Mesenchymal stem cell (in vitro differentiated cells and primary cell): ENCODE measurements around the gene MPP3.

Experiments used
- DNase-seq: peaks from one replicate; pipeline ENCODE4 v3.0.0-alpha.2; 2013
- H2AFZ ChIP-seq: one replicate; pipeline ENCODE4 v1.6.1; 2013; ENCODE audit warnings: low read depth, mild to moderate bottlenecking, control low read depth, inconsistent platforms, low read length, moderate library complexity
- H2AK5ac ChIP-seq: 2 replicates; pipeline ENCODE4 v1.6.1; 2013; ENCODE audit warnings: low read length, moderate library complexity, mild to moderate bottlenecking, inconsistent platforms; ENCODE audit not compliant: severe bottlenecking
- H2BK120ac ChIP-seq: one replicate; pipeline ENCODE4 v1.6.1; 2013; ENCODE audit warnings: low read depth, mild to moderate bottlenecking, inconsistent platforms, low read length, moderate library complexity
- H2BK12ac ChIP-seq, 2 experiments: one replicate each; pipeline ENCODE4 v1.6.1; 2013; ENCODE audit warnings: inconsistent platforms in 2 of 2, low read length in 2 of 2, mild to moderate bottlenecking in 2 of 2, moderate library complexity in 2 of 2, control low read depth in 1 of 2
- H2BK15ac ChIP-seq: one replicate; pipeline ENCODE4 v1.6.1; 2013; ENCODE audit warnings: mild to moderate bottlenecking, low read depth, inconsistent platforms; ENCODE audit not compliant: poor library complexity, severe bottlenecking
- H2BK5ac ChIP-seq: 2 replicates; pipeline ENCODE4 v1.6.1; 2013; ENCODE audit warnings: low read depth, mild to moderate bottlenecking, low read length, control low read depth, inconsistent platforms; ENCODE audit not compliant: poor library complexity, severe bottlenecking
- H3K14ac ChIP-seq, 2 experiments: one replicate each; pipeline ENCODE4 v1.6.1; 2013; ENCODE audit warnings: inconsistent platforms in 2 of 2, low read length in 2 of 2, control low read depth in 1 of 2, mild to moderate bottlenecking in 1 of 2, moderate library complexity in 1 of 2
- H3K18ac ChIP-seq, 2 experiments: one replicate each; pipeline ENCODE4 v1.6.1; 2013; ENCODE audit warnings: inconsistent platforms in 2 of 2, low read length in 2 of 2, control low read depth in 1 of 2, low read depth in 1 of 2, mild to moderate bottlenecking in 1 of 2
- H3K23ac ChIP-seq, 2 experiments: one replicate each; pipeline ENCODE4 v1.6.1; 2013; ENCODE audit warnings: inconsistent platforms in 2 of 2, low read length in 2 of 2, mild to moderate bottlenecking in 2 of 2, moderate library complexity in 2 of 2, control low read depth in 1 of 2
- H3K27ac ChIP-seq: 2 replicates; pipeline ENCODE4 v1.5.1; 2013; ENCODE audit warnings: mild to moderate bottlenecking, moderate library complexity, low read length, control low read depth, inconsistent platforms; ENCODE audit not compliant: poor library complexity, severe bottlenecking
- H3K27me3 ChIP-seq, 2 experiments: 2 replicates each; pipeline versions ENCODE4 v1.6.1 to v1.7.0; 2013; ENCODE audit warnings: low read length in 2 of 2, mild to moderate bottlenecking in 2 of 2, moderate library complexity in 2 of 2, control low read depth in 1 of 2, inconsistent platforms in 1 of 2; ENCODE audit not compliant: control insufficient read depth in 1 of 2, insufficient read depth in 1 of 2
- H3K36me3 ChIP-seq, 2 experiments: 2 replicates each; pipeline versions ENCODE4 v1.6.1 to v1.7.0; 2013; ENCODE audit warnings: low read length in 2 of 2, control low read depth in 1 of 2, inconsistent platforms in 1 of 2, low read depth in 1 of 2, mild to moderate bottlenecking in 1 of 2; ENCODE audit not compliant: insufficient read depth in 2 of 2, control insufficient read depth in 1 of 2
- H3K4ac ChIP-seq, 2 experiments: one replicate each; pipeline ENCODE4 v1.6.1; 2013; ENCODE audit warnings: inconsistent platforms in 2 of 2, low read length in 2 of 2, mild to moderate bottlenecking in 2 of 2, moderate library complexity in 2 of 2, control low read depth in 1 of 2, low read depth in 1 of 2
- H3K4me1 ChIP-seq: 2 replicates; pipeline ENCODE4 v1.6.1; 2013; ENCODE audit warnings: low read depth, low read length, control low read depth; ENCODE audit not compliant: control insufficient read depth, insufficient read depth
- H3K4me2 ChIP-seq: 2 replicates; pipeline ENCODE4 v1.6.1; 2013; ENCODE audit warnings: low read length, mild to moderate bottlenecking, inconsistent platforms; ENCODE audit not compliant: poor library complexity, severe bottlenecking
- H3K4me3 ChIP-seq, 2 experiments: 2 replicates each; pipeline versions ENCODE4 v1.5.1 to v1.7.0; 2013; ENCODE audit warnings: low read length in 2 of 2, mild to moderate bottlenecking in 2 of 2, control low read depth in 1 of 2, low read depth in 1 of 2; ENCODE audit not compliant: insufficient read depth in 1 of 2
- H3K79me1 ChIP-seq: replicated peaks from 2 replicates; pipeline ENCODE4 v1.6.1; 2013; ENCODE audit warnings: mild to moderate bottlenecking, control low read depth, low read length, inconsistent platforms; ENCODE audit not compliant: poor library complexity, severe bottlenecking
- H3K9ac ChIP-seq: 2 replicates; pipeline ENCODE4 v1.7.0; 2013; ENCODE audit warnings: mild to moderate bottlenecking, low read length, moderate library complexity
- H3K9me3 ChIP-seq: 2 replicates; pipeline ENCODE4 v1.7.0; 2013; ENCODE audit warnings: mild to moderate bottlenecking, low read length; ENCODE audit not compliant: control insufficient read depth
- H4K8ac ChIP-seq: one replicate; pipeline ENCODE4 v1.6.1; 2013; ENCODE audit warnings: inconsistent platforms, mild to moderate bottlenecking, low read length, moderate library complexity
- H4K91ac ChIP-seq: one replicate; pipeline ENCODE4 v1.6.1; 2013; ENCODE audit warnings: mild to moderate bottlenecking, low read length, inconsistent platforms
- WGBS: methylation state at CpG from one replicate; pipeline ENCODE4 v1.1.7; 2013; ENCODE audit warnings: mixed read lengths; 5-methylcytosine and 5-hydroxymethylcytosine counted together

MPP3 gene

DNA sequence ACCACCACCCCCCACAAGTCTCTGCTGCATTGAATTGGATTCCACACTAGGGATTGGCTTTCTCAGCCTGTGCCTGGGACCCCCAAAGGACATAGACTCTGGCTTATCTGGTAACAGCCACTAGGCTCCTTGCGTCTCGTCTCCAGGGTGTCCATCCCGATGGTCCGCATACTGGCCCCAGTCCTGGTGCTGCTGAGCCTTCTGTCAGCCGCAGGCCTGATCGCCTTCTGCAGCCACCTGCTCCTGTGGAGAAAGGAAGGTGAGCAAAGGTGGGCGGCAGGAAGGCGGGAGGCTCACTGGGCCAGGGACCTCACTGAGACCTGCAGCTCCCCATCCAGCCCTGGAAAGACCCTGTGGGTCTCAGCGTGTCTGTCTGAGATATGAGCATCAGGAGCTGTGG is 22.1 kb upstream of the MPP3 start:
- Histone ChIP-seq H3K18ac (no peak overlapping the region), H3K9ac (no peak overlapping the region), H2AFZ (no peak overlapping the region), H3K27ac (no peak overlapping the region), H2BK15ac (no peak overlapping the region), H2AK5ac (no peak overlapping the region), H2BK12ac (no peak overlapping the region), H3K14ac (no peak overlapping the region), H3K4me3 (no peak overlapping the region), H2BK5ac (no peak overlapping the region), H3K27me3 (peaks cover 79 to 85% of the 10 kb centered on the region in 2 experiments), H3K4ac (no peak overlapping the region), H3K79me1 (no peaks in the 10 kb centered on the region), H3K4me1 (no peaks in the 10 kb centered on the region), H2BK120ac (no peak overlapping the region), H3K4me2 (no peak overlapping the region), H3K23ac (no peak overlapping the region), H4K91ac (peak overlapping the region; percentile 47), H3K9me3 (no peaks in the 10 kb centered on the region), H4K8ac (no peak overlapping the region), H3K36me3 (no peaks in the 10 kb centered on the region)
- DNase-seq: no peak
- WGBS: 90% methylated on average over 9 of the region's 9 CpGs

DNA sequence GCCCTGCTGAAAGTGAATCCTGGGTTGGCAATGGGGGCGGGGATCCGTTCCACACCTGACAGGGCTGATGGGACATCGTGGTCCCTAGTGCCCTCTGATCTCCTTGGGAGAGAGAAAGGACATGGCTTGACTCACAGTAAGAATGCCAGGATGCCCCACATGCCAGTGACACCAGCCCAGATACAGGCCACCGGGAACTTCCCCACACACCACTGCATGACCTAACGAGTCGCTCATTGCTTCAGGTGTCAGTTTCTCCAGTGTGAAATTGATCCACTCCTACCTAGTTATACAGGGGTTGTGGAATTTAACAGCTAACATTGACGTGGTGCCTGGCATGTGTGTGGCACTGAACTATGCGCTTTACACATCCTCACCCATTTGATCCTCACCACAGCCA is 21.6 kb upstream of the MPP3 start:
- Histone ChIP-seq H3K9me3 (no peaks in the 10 kb centered on the region), H2AFZ (no peak overlapping the region), H3K4me1 (no peaks in the 10 kb centered on the region), H3K9ac (no peak overlapping the region), H3K27me3 (peaks cover 74 to 83% of the 10 kb centered on the region in 2 experiments), H3K79me1 (no peaks in the 10 kb centered on the region), H3K4me2 (no peak overlapping the region), H3K4ac (no peak overlapping the region), H4K91ac (no peak overlapping the region), H3K14ac (no peak overlapping the region), H4K8ac (no peak overlapping the region), H3K27ac (no peak overlapping the region), H3K36me3 (no peaks in the 10 kb centered on the region), H3K4me3 (no peak overlapping the region), H2BK12ac (no peak overlapping the region), H2BK5ac (no peak overlapping the region), H2BK15ac (no peak overlapping the region), H2AK5ac (no peak overlapping the region), H3K18ac (no peak overlapping the region), H2BK120ac (no peak overlapping the region), H3K23ac (no peak overlapping the region)
- WGBS: 77% methylated on average over 8 of the region's 8 CpGs
- no peak for DNase-seq

DNA sequence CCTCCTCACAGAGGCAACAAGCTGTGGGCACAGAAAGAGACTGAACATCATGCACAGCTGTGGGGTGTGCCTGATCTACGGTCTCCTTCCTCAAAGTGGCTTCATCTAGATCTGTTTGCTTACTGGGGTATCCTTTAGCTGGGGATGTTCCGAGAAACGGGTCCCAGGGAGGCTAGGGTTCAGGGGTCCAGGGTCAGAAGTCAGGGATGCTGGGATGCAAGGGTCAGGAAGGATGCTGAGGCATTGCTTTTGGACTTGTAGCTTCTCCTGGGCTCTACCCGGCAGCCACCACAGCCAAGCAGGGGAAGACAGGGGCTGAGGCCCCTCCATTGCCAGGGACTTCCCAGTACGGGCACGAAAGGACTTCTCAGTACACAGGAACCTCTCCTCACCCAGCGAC is 20.6 kb upstream of the MPP3 start:
- H3K4ac ChIP-seq: no peak overlapping the region
- no peaks in the 10 kb centered on the region for H3K36me3 ChIP-seq
- 76% methylated on average over 7 of the region's 7 CpGs for WGBS
- H3K27ac ChIP-seq: no peak overlapping the region
- H3K9me3 ChIP-seq: no peaks in the 10 kb centered on the region
- H4K91ac ChIP-seq: no peak overlapping the region
- no peak overlapping the region for H2BK12ac ChIP-seq
- H2AK5ac ChIP-seq: no peak overlapping the region
- no peak overlapping the region for H2BK15ac ChIP-seq
- H2BK120ac ChIP-seq: no peak overlapping the region
- peak overlapping the region in 1 of 2 experiments; percentile 35 for H3K23ac ChIP-seq
- H3K4me1 ChIP-seq: no peaks in the 10 kb centered on the region
- H2AFZ ChIP-seq: no peak overlapping the region
- no peaks in the 10 kb centered on the region for H3K79me1 ChIP-seq
- H3K9ac ChIP-seq: no peak overlapping the region
- no peak overlapping the region for H4K8ac ChIP-seq
- H3K4me2 ChIP-seq: no peak overlapping the region
- no peak overlapping the region for H3K4me3 ChIP-seq
- no peak overlapping the region for H3K18ac ChIP-seq
- peaks cover 74 to 83% of the 10 kb centered on the region in 2 experiments for H3K27me3 ChIP-seq
- H2BK5ac ChIP-seq: no peak overlapping the region
- H3K14ac ChIP-seq: no peak overlapping the region
- no peak for DNase-seq

DNA sequence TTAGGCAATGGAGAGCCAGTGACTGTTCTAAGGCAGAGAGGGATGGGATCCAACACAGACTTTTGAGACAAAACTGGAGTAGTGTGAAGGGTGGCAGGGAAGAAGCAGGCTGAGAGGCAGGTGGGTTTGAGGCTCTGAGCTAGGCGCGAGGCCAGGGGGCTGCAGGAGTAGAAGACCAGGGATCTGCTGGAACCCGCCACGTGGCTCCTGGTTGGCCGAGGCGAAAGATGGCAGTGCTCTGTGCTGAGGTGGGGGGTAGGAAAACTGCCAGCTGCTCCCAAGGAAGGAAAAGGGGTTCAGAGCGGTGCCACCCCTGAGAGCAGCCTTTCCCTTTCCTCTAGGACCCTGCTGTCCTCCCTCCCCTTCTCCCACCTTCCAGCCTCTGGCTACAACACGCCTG is 19.6 kb upstream of the MPP3 start:
- no peak for DNase-seq
- no peak overlapping the region for H3K18ac ChIP-seq
- H4K8ac ChIP-seq: no peak overlapping the region
- H4K91ac ChIP-seq: no peak overlapping the region
- no peak overlapping the region for H2BK5ac ChIP-seq
- H2BK120ac ChIP-seq: no peak overlapping the region
- no peak overlapping the region for H3K23ac ChIP-seq
- no peaks in the 10 kb centered on the region for H3K36me3 ChIP-seq
- H3K79me1 ChIP-seq: no peaks in the 10 kb centered on the region
- no peak overlapping the region for H2AFZ ChIP-seq
- H3K4me2 ChIP-seq: no peak overlapping the region
- H3K4me1 ChIP-seq: no peaks in the 10 kb centered on the region
- H3K27me3 ChIP-seq: peaks cover 69 to 81% of the 10 kb centered on the region in 2 experiments
- H2BK12ac ChIP-seq: no peak overlapping the region
- no peak overlapping the region for H3K9ac ChIP-seq
- 85% methylated on average over 4 of the region's 8 CpGs for WGBS
- no peak overlapping the region for H3K4ac ChIP-seq
- H3K14ac ChIP-seq: no peak overlapping the region
- no peak overlapping the region for H3K4me3 ChIP-seq
- H2AK5ac ChIP-seq: no peak overlapping the region
- no peaks in the 10 kb centered on the region for H3K9me3 ChIP-seq
- H3K27ac ChIP-seq: no peak overlapping the region
- no peak overlapping the region for H2BK15ac ChIP-seq
